ENCODE measurements around the gene C4orf54. TPM values are rescaled to one million over a fixed set of nuclear protein-coding genes. Genes with fewer than 3 reads are reported as not detected.

Gene C4orf54
- total RNA-seq, 1 experiment from 2014 or later: 0.04 TPM

- CTCF ChIA-PET: no interaction called here
- ATAC-seq: no peak
- H3K4me1 ChIP-seq (ENCODE audit: insufficient read depth, low read length): no peaks in the 10 kb centered on the region
These were observed 8.4 kb upstream of the C4orf54 start for GRCh38 chr4:99665983-99666382.

GRCh38 chr4:99664716-99665115, 7.1 kb upstream of the C4orf54 start:
- H3K4me1 ChIP-seq (ENCODE audit: insufficient read depth, low read length): no peaks in the 10 kb centered on the region
- H3K36me3 ChIP-seq (ENCODE audit: low read depth, low read length): no peaks in the 10 kb centered on the region
- ATAC-seq (no peak), DNase-seq (no peak)
- H2AFZ ChIP-seq (ENCODE audit: low read length): no peak overlapping the region
- CTCF ChIA-PET: no interaction called here
- H4K20me1 ChIP-seq (ENCODE audit: low read length): no peaks in the 10 kb centered on the region
- no peak for TF ChIP-seq EZH2phosphoT487 (IDR thresholded peaks at IDR 0.05; ENCODE audit: borderline replicate concordance, low read length)
- TF ChIP-seq CTCF (conservative IDR thresholded peaks at IDR 0.05; ENCODE audit: low read depth, low read length): no peak
- no peak for TF ChIP-seq EZH2 (IDR thresholded peaks at IDR 0.05; ENCODE audit: low read length, unreplicated experiment)
- H3K4me2 ChIP-seq (ENCODE audit: low read length): no peak overlapping the region
- no peak overlapping the region for H3K4me3 ChIP-seq (ENCODE audit: low read length)
- H3F3A ChIP-seq (ENCODE audit: low read length, unreplicated experiment): no peaks in the 10 kb centered on the region
- no peak overlapping the region for H3K27ac ChIP-seq (ENCODE audit: low read length)
- BruUV-seq (replicated peaks): no TSS peak
- no peaks in the 10 kb centered on the region for H3K9me3 ChIP-seq (ENCODE audit: low read length)
- POLR2A ChIA-PET (ENCODE audit: unreplicated experiment): no interaction called here
- intact Hi-C loops (cut with micrococcal nuclease): no loop called here
- no peaks in the 10 kb centered on the region for H3K27me3 ChIP-seq (ENCODE audit: low read length)
- H3K79me2 ChIP-seq (ENCODE audit: low read length): no peaks in the 10 kb centered on the region
- H3K9me2 ChIP-seq (replicated peaks; ENCODE audit: low read length): no peaks in the 10 kb centered on the region
- no peak overlapping the region for H3K9ac ChIP-seq (ENCODE audit: low read length)

More at GRCh38 chr4:99665983-99666382, 8.4 kb upstream of the C4orf54 start:
- Histone ChIP-seq H3K9ac (ENCODE audit: low read length) (no peak overlapping the region), H3K9me2 (replicated peaks; ENCODE audit: low read length) (no peaks in the 10 kb centered on the region), H3K27me3 (ENCODE audit: low read length) (no peaks in the 10 kb centered on the region), H4K20me1 (ENCODE audit: low read length) (no peaks in the 10 kb centered on the region), H3F3A (ENCODE audit: low read length, unreplicated experiment) (no peaks in the 10 kb centered on the region), H3K36me3 (ENCODE audit: low read depth, low read length) (no peaks in the 10 kb centered on the region), H3K4me3 (ENCODE audit: low read length) (no peak overlapping the region), H3K27ac (ENCODE audit: low read length) (no peak overlapping the region), H3K79me2 (ENCODE audit: low read length) (no peaks in the 10 kb centered on the region), H3K4me2 (ENCODE audit: low read length) (no peak overlapping the region), H2AFZ (ENCODE audit: low read length) (no peak overlapping the region), H3K9me3 (ENCODE audit: low read length) (no peaks in the 10 kb centered on the region)
- BruUV-seq (replicated peaks): no TSS peak
- TF ChIP-seq CTCF (conservative IDR thresholded peaks at IDR 0.05; ENCODE audit: low read depth, low read length) (no peak), EZH2 (IDR thresholded peaks at IDR 0.05; ENCODE audit: low read length, unreplicated experiment) (no peak), EZH2phosphoT487 (IDR thresholded peaks at IDR 0.05; ENCODE audit: borderline replicate concordance, low read length) (no peak)
- no peak for DNase-seq
- intact Hi-C loops (cut with micrococcal nuclease): no loop called here
- POLR2A ChIA-PET (ENCODE audit: unreplicated experiment): no interaction called here

DNA sequence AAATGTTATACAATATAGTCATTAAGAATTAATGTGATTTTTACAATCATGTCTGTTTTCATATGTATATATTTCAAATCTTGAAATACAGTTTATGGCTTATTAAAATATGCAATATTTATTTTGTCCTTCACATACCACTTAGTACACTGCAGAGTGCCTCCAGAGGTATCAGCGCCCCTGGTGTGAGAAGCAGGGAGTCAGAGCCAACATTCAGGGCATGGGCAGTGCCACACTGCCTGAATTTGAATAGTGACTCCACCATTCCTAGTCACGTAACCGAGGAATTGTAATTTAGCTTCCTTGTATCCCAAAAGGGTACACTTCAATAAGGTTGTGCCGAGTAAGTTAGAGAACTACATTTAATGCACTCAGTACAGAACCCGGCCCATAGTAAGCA, 4.3 kb upstream of the C4orf54 start:
- Histone ChIP-seq H3K9ac (ENCODE audit: low read length) (no peak overlapping the region), H3K27me3 (ENCODE audit: low read length) (no peaks in the 10 kb centered on the region), H3K27ac (ENCODE audit: low read length) (no peak overlapping the region), H3K79me2 (ENCODE audit: low read length) (no peaks in the 10 kb centered on the region), H4K20me1 (ENCODE audit: low read length) (no peaks in the 10 kb centered on the region), H2AFZ (ENCODE audit: low read length) (no peak overlapping the region), H3K4me1 (ENCODE audit: insufficient read depth, low read length) (peaks cover 5% of the 10 kb centered on the region), H3F3A (ENCODE audit: low read length, unreplicated experiment) (no peaks in the 10 kb centered on the region), H3K36me3 (ENCODE audit: low read depth, low read length) (no peaks in the 10 kb centered on the region), H3K9me2 (replicated peaks; ENCODE audit: low read length) (no peaks in the 10 kb centered on the region), H3K9me3 (ENCODE audit: low read length) (no peaks in the 10 kb centered on the region), H3K4me2 (ENCODE audit: low read length) (no peak overlapping the region), H3K4me3 (ENCODE audit: low read length) (no peak overlapping the region)
- no peak for ATAC-seq
- TF ChIP-seq EZH2phosphoT487 (IDR thresholded peaks at IDR 0.05; ENCODE audit: borderline replicate concordance, low read length) (no peak), EZH2 (IDR thresholded peaks at IDR 0.05; ENCODE audit: low read length, unreplicated experiment) (no peak), CTCF (conservative IDR thresholded peaks at IDR 0.05; ENCODE audit: low read depth, low read length) (no peak)
- intact Hi-C loops (cut with micrococcal nuclease): no loop called here
- POLR2A ChIA-PET (ENCODE audit: unreplicated experiment): interaction anchor here (0.6 kb wide), 1 partner anchor 412 kb away, joined by 7 read pairs; no protein-coding TSS in a partner anchor
- DNase-seq: no peak
- BruUV-seq (replicated peaks): no TSS peak
- CTCF ChIA-PET: no interaction called here
